ENCODE results near the gene SLC2A13.

Gene SLC2A13

GRCh38 chr12:39990122-39991101, 115.5 kb downstream of the SLC2A13 start:
- no peak for FAIRE-seq

GRCh38 chr12:39989501-39989900, 116.4 kb downstream of the SLC2A13 start:
- FAIRE-seq = no peak

GRCh38 chr12:39988574-39988973, 117.3 kb downstream of the SLC2A13 start:
- no peak for FAIRE-seq

- FAIRE-seq = no peak
Measured at GRCh38 chr12:39986674-39987073, 119.2 kb downstream of the SLC2A13 start.

GRCh38 chr12:39984670-39985069, 121.2 kb downstream of the SLC2A13 start:
- no peak for FAIRE-seq

- no peak for FAIRE-seq
Measured at GRCh38 chr12:39975374-39975918, 130.4 kb downstream of the SLC2A13 start.

GRCh38 chr12:39972119-39972518, 133.8 kb downstream of the SLC2A13 start:
- no peak for FAIRE-seq

GRCh38 chr12:39971348-39971747, 134.5 kb downstream of the SLC2A13 start:
- peak; percentile 61 for FAIRE-seq

GRCh38 chr12:39966721-39967120, 139.2 kb downstream of the SLC2A13 start:
- FAIRE-seq = no peak

- no peak for FAIRE-seq
Measured at GRCh38 chr12:39966256-39966655, 139.6 kb downstream of the SLC2A13 start.

- FAIRE-seq = no peak
Measured at GRCh38 chr12:39959467-39959866, 146.4 kb downstream of the SLC2A13 start.

- FAIRE-seq = no peak
Measured at GRCh38 chr12:39959031-39959430, 146.8 kb downstream of the SLC2A13 start.

GRCh38 chr12:39958377-39958776, 147.5 kb downstream of the SLC2A13 start:
- no peak for FAIRE-seq

- no peak for FAIRE-seq
Measured at GRCh38 chr12:39956725-39957124, 149.2 kb downstream of the SLC2A13 start.

- FAIRE-seq = no peak
Measured at GRCh38 chr12:39946361-39947280, 159.3 kb downstream of the SLC2A13 start.

GRCh38 chr12:39937119-39937518, 168.8 kb downstream of the SLC2A13 start:
- no peak for FAIRE-seq

GRCh38 chr12:39935839-39936238, 170.0 kb downstream of the SLC2A13 start:
- no peak for FAIRE-seq

GRCh38 chr12:39935275-39935674, 170.6 kb downstream of the SLC2A13 start:
- FAIRE-seq = no peak

- FAIRE-seq = no peak
Measured at GRCh38 chr12:39931857-39932256, 174.0 kb downstream of the SLC2A13 start.

- no peak for FAIRE-seq
Measured at GRCh38 chr12:39931231-39931630, 174.7 kb downstream of the SLC2A13 start.

GRCh38 chr12:39930101-39930500, 175.8 kb downstream of the SLC2A13 start:
- no peak for FAIRE-seq

GRCh38 chr12:39928181-39928899, 177.5 kb downstream of the SLC2A13 start:
- FAIRE-seq = no peak

Data from colon (tissue), 2 donors.